Measurements from ENCODE around the gene LCN10.
A peak's percentile ranks its signal among the peaks of the same experiment; 100 is the strongest.
"Not testable (repeated sequence)": the region's sequence is repeated elsewhere in the genome, so short reads cannot be mapped to it uniquely, and the experiment has no call there.

Gene LCN10

GRCh38 chr9:136742591-136743391, at the start of gene LCN10:
TSS of gene LCN10 (minus strand) at chr9:136742940. CDS start at chr9:136742903, 37 bp downstream.
- DNase-seq: no peak

DNA sequence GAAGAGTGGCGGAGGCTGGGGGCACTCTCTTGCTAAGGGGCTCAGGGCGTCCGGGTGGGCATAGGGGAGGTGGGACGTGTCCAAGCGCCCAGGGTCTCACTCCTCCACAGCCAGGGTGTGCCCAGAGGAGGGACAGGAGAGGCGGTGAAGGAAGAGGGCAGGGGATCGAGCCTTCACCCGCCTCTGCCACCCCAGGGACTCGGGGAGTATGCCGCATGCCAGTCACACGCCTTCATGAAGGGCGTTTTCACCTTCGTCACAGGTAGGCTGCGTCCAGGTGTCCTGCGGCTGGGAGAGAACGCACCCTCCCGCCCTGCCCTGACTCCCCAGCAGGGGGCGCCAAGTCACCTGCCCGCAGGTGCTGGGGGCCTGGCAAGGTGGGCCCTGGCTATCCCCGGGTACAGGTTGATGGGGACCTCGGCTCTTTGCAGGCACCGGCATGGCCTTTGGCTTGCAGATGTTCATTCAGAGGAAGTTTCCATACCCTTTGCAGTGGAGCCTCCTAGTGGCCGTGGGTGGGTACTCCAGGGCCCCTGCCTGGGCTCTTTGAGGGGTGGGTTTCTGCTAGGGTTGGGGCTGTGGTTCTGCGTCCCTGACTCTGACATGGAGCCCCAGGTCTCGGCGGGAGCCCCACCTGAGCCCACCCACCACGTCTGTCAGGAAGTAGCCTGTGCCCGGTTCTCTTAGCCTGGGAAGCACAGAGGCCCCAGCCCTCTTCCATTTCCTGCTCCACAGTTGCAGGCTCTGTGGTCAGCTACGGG, 49.0 kb upstream of the LCN10 start:
- no peak for DNase-seq

DNA sequence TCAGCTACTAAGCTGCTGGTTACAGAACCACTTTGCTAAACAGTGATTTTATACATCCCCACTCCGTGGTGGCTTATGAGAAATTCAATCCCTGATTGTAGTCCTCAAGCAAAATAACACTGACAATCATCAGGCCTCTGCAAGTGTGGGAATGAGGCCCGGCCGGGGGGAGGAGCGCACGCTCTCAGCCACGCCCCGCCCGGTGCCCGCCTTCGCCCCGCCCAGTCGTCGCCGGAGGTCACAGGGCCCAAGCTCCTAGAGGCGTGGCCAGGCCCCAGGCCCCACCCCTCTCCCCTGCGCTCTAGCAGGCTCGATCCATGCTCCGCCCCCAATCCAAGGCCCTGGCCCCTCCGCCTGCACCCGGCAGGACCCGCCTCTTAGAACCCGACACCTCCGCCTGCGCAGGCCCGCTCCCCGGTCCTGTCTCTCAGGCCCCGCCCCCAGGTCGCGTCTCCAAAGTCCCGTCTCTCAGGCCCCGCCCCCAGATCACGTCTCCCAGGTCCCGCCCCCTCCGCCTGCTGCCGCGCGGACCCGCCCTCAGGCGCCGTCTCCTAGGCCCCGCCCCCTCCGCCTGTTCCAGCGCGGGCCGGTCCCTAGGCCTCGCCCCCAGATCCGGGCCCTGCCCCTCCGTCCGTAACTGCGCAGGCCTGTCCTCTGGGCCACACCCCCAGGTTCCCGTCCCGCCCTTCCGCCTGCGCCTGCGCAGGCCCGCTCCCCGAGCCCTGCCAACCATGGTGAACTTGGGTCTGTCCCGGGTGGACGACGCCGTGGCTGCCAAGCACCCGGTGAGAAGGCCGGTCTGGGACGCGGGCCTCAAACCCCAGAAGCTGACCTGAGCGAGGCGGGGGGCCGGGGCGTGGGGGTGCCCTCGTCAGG, 48.1 kb upstream of the LCN10 start, which contains the start of gene TMEM141:
TMEM141 (plus strand) TSS at position 705 of the 876 bp plus-strand sequence; CDS start at position 732, 27 bp downstream.
- DNase-seq: peak; percentile 99

- DNase-seq: no peak
Observed at GRCh38 chr9:136789523-136789937, 46.8 kb upstream of the LCN10 start.

DNA sequence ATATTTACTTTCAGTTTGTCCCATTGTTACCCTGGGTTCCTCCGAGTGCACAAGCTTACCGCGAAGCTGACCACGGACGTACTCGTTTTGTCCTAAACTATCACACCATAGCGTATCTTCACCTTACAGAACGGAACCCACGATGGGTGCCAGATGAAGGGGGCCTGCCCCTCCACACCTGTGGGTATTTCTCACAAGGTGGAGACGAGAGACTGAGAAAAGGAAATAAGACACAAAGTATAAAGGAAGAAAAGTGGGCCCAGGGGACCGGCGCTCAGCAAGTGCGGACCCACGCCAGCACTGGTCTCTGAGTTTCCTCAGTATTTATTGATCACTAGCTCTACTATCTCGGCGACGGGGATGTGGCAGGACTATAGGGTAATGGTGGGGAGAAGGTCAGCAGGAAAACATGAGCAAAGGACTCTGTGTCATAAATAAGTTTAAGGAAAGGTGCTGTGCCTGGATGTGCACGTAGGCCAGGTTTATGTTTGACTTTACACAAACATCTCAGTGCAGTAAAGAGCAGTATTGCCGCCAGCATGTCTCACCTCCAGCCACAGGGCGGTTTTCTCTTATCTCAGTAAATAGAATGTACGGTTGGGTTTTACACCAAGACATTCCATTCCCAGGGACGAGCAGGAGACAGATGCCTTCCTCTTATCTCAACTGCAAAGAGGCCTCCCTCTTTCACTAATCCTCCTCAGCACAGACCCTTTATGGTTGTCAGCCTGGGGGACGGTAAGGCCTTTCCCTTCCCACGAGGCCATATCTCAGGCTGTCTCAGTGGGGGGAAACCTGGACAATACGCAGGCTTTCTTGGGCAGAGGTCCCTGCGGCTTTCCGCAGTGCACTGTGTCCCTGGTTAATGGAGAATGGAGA, 46.1 kb upstream of the LCN10 start:
- DNase-seq: not testable (repeated sequence)

DNA sequence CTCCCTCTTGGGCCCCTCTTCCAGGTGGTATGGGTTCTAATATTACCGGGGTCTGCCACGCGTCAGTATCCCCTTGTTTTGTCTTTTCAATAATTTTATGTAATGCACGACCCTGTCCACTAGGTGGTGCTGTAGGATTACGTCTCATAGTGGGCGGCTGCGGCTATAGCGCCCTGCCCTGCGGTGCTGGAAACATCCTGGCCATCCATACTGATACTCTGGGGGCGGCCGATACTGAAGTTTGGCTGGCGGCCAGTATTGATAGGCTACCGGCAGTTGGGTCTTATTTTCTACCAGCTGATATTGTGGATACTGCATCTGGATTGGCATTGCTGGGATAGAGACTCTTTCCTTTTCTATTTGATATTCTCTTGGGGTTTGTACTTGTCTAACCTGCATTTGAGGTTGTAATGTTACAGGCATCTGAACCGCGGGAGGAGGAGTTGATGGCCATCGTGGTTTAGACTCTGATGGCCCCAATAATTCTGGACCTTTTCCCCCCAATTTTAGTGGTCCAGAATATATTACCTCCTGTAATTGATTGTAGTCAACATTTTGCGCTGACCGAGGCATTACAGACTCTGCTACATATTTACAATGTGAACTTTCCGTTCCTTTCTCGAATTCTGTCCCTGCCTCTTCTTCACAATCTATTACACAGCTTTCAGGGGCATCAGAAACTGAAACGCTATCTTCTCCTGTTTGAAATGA, 45.1 kb upstream of the LCN10 start:
- peak; percentile 57 for DNase-seq

DNA sequence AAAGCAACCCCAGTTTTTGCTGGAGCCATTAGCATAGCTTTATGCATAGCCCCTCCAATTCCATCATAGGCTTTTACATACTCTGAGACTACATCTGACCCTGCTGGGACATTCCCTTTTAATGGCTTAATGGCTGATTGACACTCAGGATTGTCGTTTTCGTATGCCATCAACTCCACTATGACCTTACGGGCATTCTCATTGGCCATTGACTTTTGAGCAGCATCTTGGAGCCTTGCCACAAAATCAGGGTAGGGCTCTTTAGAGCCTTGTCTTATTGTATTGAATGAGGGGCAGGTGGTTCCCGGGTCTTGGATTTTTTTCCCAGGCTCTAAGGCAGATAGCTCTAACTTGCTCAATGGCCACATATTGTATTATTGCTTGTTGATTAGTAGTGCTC, 44.2 kb upstream of the LCN10 start:
- DNase-seq: not testable (repeated sequence)

DNA sequence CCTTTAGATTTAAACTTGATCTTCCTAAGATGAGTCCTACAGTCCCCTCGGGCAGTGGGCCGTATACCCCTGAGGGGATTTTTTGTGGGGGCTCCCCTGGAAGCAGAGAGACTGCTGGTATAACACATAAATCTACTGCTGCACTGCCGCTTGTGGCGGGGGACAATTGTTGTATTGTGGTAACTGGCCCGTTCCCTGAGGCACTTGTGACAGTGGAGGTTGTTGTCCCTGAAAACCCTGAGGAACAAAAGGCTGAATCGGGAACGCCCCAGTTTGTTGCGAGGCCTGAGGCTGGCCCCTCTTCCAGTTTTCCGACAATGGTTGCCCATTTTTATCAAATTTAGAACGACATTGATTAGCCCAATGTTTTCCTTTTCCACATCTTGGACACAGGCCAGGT, 43.7 kb upstream of the LCN10 start:
- no peak for DNase-seq

DNA sequence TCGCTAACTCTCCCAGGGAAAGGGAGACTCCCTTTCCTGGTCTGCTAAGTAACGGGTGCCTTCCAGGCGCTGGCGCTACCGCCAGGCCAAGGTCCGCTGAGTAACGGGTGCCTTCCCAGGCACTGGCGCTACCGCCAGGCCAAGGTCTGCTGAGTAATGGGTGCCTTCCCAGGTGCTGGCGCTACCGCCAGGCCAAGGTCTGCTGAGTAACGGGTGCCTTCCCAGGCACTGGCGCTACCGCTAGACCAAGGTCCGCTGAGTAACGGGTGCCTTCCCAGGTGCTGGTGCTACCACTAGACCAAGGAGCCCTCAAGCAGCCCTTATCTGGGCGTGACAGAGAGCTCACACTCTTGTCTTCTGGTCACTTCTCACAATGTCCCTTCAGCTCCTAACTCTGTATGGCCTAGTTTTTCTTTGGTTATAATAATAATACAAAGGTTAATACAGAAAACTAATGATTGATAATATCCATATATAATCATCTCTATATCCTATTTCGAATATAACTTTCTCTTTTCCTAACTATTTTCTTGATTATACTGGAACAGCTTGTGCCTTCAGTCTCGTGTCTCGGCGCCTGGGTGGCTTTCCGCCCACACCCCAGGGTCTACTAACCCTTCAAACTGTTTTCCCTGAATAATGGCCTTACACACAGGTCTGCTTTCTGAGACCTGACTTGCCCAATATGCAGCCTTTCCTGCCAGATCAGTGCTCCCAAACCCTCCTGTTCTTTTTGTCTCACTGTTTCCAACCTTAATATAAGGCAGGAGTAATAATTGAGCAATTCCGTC, 43.0 kb upstream of the LCN10 start:
- not testable (repeated sequence) for DNase-seq

GRCh38 chr9:136784997-136785361, 42.2 kb upstream of the LCN10 start:
- DNase-seq: no peak

GRCh38 chr9:136784249-136784996, 41.7 kb upstream of the LCN10 start:
- no peak for DNase-seq

- no peak for DNase-seq
Observed at GRCh38 chr9:136782452-136782851, 39.7 kb upstream of the LCN10 start.

DNA sequence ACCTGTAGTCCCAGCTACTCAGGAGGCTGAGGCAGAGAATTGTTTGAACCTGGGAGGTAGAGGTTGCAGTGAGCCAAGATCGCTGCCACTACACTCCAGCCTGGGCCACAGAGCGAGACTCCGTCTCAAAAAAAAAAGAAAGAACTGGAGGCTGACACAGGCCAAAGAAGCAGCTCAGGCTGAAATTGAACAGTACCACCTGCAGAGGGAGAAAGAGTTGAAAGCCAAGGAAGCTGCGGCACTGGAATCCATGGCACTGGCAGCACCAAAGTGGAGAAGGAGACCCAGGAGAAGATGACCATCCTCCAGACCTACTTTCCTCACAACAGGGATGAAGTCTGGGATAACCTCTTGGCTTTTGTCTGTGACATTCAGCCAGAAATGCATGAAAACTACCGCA, 37.1 kb upstream of the LCN10 start:
- DNase-seq: no peak

DNA sequence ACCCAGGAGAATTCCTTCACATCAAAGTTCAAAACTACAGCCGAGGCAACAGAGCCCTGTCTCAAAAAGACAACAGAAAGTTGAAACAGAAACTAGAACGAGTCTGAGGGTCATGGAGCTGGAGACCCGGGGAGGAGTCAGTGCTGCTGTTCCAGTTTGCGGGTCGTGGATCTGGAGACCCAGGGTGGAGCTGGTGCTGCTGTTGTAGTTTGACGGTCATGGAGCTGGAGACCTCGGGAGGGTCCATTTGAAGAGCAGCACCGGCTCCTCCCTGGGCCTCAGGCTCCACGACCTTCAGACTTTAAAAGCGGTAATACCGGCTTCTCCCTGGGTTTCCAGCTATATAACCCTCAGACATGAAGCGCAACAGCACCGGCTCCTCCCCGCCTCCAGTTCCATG, 34.6 kb upstream of the LCN10 start:
- no peak for DNase-seq

DNA sequence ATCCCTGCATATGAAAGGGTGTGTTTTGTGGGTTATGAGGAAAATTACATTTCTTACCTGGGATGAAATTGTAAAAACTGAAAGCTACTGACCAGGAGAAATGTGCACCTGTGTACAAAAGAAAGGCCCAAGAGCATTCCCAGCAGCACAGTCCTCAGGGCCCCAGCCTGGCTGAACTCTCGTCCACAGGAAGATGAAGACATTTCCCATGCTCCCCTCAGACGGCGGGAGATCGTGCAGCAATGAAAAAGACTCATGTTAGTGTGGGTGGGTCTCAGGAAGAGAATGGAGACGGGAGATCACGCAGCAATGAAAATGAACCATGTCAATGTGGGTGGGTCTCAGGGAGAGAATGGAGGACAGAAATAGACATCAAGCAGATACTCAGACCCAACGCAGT, 34.2 kb upstream of the LCN10 start:
- no peak for DNase-seq

GRCh38 chr9:136775191-136775590, 32.5 kb upstream of the LCN10 start:
- DNase-seq: no peak

- DNase-seq: no peak
Observed at GRCh38 chr9:136774416-136775045, 31.8 kb upstream of the LCN10 start.

GRCh38 chr9:136773386-136774044, 30.8 kb upstream of the LCN10 start:
- no peak for DNase-seq
